HepG2 (cell line): ENCODE data around the gene TM2D1. TPM values are rescaled to one million over a fixed set of nuclear protein-coding genes. Genes with fewer than 3 reads are reported as not detected.

Source experiments
- ATAC-seq: fragments of 200-7000 bp; cut with Tn5 transposase; 3 replicates; pipeline ENCODE4 v1.9.1; 2020; ENCODE audit warnings: mild to moderate bottlenecking, moderate library complexity
- BruUV-seq: library from RNA; stranded (reverse); fragments of 400-500 nt; replicated peaks from 2 replicates; lab custom pipeline; 2021; lab: Mats Ljungman, UMichigan
- CTCF ChIA-PET: fragments of 300-600 bp; formaldehyde crosslinking; extraction: SDS; loops from one replicate; lab custom pipeline; 2021; ENCODE audit warnings: low total read pairs, inconsistent platforms, low intra/inter-chr PET ratio; lab: Yijun Ruan, JAX
- POLR2A ChIA-PET: fragments of 350-600 bp; sonication (Branson Sonifier 250); formaldehyde crosslinking; loops from one replicate; lab custom pipeline; 2020; ENCODE audit warnings: antibody characterized with exemption, inconsistent platforms; lab: Yijun Ruan, JAX
- DNase-seq: peaks from one replicate; pipeline ENCODE4 v3.0.0-alpha.2; 2015; ENCODE audit warnings: low spot score
- FAIRE-seq: peaks from 3 replicates; lab custom pipeline; 2011; peaks lifted over from hg19 to GRCh38; lab: Jason Lieb, UNC
- H2AFZ ChIP-seq: one replicate; pipeline ENCODE4 v1.6.1; 2011; ENCODE audit warnings: low read length, inconsistent platforms
- H3K27ac ChIP-seq: fragments of 300-600 bp; 3 replicates; pipeline ENCODE4 v1.8.0; 2011; ENCODE audit warnings: mixed run types, mild to moderate bottlenecking, mixed read lengths, low read length, inconsistent platforms; ENCODE audit not compliant: insufficient read depth; ENCODE audit errors: extremely low read length
- H3K27me3 ChIP-seq, 2 experiments: fragments of 200-600 bp in 1 of 2; 2 replicates in 1 of 2; 3 replicates in 1 of 2; pipeline versions ENCODE4 v1.6.0 to v1.8.0; 2011; ENCODE audit warnings: low read length in 2 of 2, mild to moderate bottlenecking in 2 of 2, moderate library complexity in 2 of 2, inconsistent platforms in 1 of 2; ENCODE audit not compliant: insufficient read depth in 2 of 2, control insufficient read depth in 1 of 2
- H3K36me3 ChIP-seq, 2 experiments: fragments of 200-600 bp in 1 of 2; replicated peaks in 1 of 2; 2 replicates in 1 of 2; 3 replicates in 1 of 2; pipeline versions ENCODE4 v1.5.1 to v1.8.0; 2011; ENCODE audit warnings: low read length in 2 of 2, inconsistent platforms in 1 of 2; ENCODE audit not compliant: insufficient read depth in 2 of 2, control insufficient read depth in 1 of 2
- H3K4me1 ChIP-seq: 2 replicates; pipeline ENCODE4 v1.5.1; 2012; ENCODE audit warnings: low read length, inconsistent platforms; ENCODE audit not compliant: insufficient read depth
- H3K4me2 ChIP-seq: 2 replicates; pipeline ENCODE4 v1.6.0; 2011; ENCODE audit warnings: low read depth, low read length, inconsistent platforms
- H3K4me3 ChIP-seq, 3 experiments: fragments of 200-600 bp in 1 of 3; sonication (generic), shearing (Covaris generic) in 1 of 3; replicated peaks in 1 of 3; 2 replicates each; pipeline ENCODE4 v1.5.1; 2011 to 2016; ENCODE audit warnings: low read length in 3 of 3, inconsistent platforms in 2 of 3, low read depth in 2 of 3, mild to moderate bottlenecking in 2 of 3, control low read depth in 1 of 3, mixed read lengths in 1 of 3; ENCODE audit not compliant: insufficient read depth in 1 of 3
- H3K79me2 ChIP-seq: one replicate; pipeline ENCODE4 v1.6.1; 2011; ENCODE audit warnings: low read length, inconsistent platforms; ENCODE audit not compliant: insufficient read depth
- H3K9ac ChIP-seq: 2 replicates; pipeline ENCODE4 v1.6.0; 2011; ENCODE audit warnings: mild to moderate bottlenecking, low read depth, low read length, inconsistent platforms; ENCODE audit not compliant: insufficient read depth
- H3K9me3 ChIP-seq: 2 replicates; pipeline ENCODE4 v1.5.1; 2012; ENCODE audit warnings: mild to moderate bottlenecking, low read length
- H4K20me1 ChIP-seq: 2 replicates; pipeline ENCODE4 v1.6.0; 2011; ENCODE audit warnings: inconsistent platforms, mild to moderate bottlenecking, low read length, moderate library complexity; ENCODE audit not compliant: insufficient read depth
- ATAD3A ChIP-seq: sonication (generic); formaldehyde crosslinking; IDR thresholded peaks from 2 replicates; pipeline ENCODE4 v1.4.0; 2020; ENCODE audit warnings: missing genetic modification reagents
- CREM ChIP-seq, 2 experiments: sonication (generic) in 1 of 2; formaldehyde crosslinking in 1 of 2; IDR thresholded peaks; 2 replicates each; pipeline versions ENCODE4 v1.4.0 to v1.6.1; 2016 to 2020; ENCODE audit warnings: antibody characterized with exemption in 1 of 2, mild to moderate bottlenecking in 1 of 2, missing genetic modification reagents in 1 of 2
- HNF4A ChIP-seq: sonication (generic); formaldehyde crosslinking; IDR thresholded peaks from 2 replicates; pipeline ENCODE4 v1.4.0; 2020; ENCODE audit warnings: missing genetic modification reagents
- KAT8 ChIP-seq: IDR thresholded peaks from 2 replicates; pipeline ENCODE4 v1.6.1; 2016; ENCODE audit warnings: missing genetic modification reagents, missing compliant biosample characterization
- KDM3A ChIP-seq: IDR thresholded peaks from 2 replicates; pipeline ENCODE4 v1.6.1; 2018; ENCODE audit warnings: low read depth, missing compliant biosample characterization
- MAFF ChIP-seq: IDR thresholded peaks from 2 replicates; pipeline ENCODE4 v1.6.1; 2011; ENCODE audit warnings: low read depth, low read length, improper control_type of control experiment
- MIXL1 ChIP-seq: IDR thresholded peaks from 2 replicates; pipeline ENCODE4 v1.6.1; 2016
- NCOR1 ChIP-seq: fragments of 200-600 bp; sonication (generic); IDR thresholded peaks from 2 replicates; pipeline ENCODE4 v1.7.0; 2017; ENCODE audit warnings: antibody characterized with exemption, low read length, borderline replicate concordance
- RCOR2 ChIP-seq: IDR thresholded peaks from 2 replicates; pipeline ENCODE4 v1.6.1; 2016; ENCODE audit warnings: missing biosample characterization, missing genetic modification reagents
- RXRB ChIP-seq: IDR thresholded peaks from 2 replicates; pipeline ENCODE4 v1.6.1; 2016; ENCODE audit warnings: borderline replicate concordance, missing genetic modification reagents, missing compliant biosample characterization
- TBX3 ChIP-seq: fragments of 450-650 bp; IDR thresholded peaks from 2 replicates; pipeline ENCODE4 v1.6.1; 2017; ENCODE audit warnings: antibody characterized with exemption, mild to moderate bottlenecking, inconsistent platforms, borderline replicate concordance
- ZNF225 ChIP-seq: sonication (generic); formaldehyde crosslinking; IDR thresholded peaks from 2 replicates; pipeline ENCODE4 v1.4.0; 2020; ENCODE audit warnings: mild to moderate bottlenecking, missing genetic modification reagents
- ZNF7 ChIP-seq: IDR thresholded peaks from 2 replicates; pipeline ENCODE4 v1.6.1; 2016; ENCODE audit warnings: missing biosample characterization, missing genetic modification reagents
- WGBS: methylation state at CpG from one replicate; pipeline ENCODE4 v1.1.6; 2017; ENCODE audit warnings: low lambda C conversion rate; 5-methylcytosine and 5-hydroxymethylcytosine counted together
- in situ Hi-C: cut with HindIII; loops from 2 replicates; pipeline ENCODE4 v1.10.0; 2017; ENCODE audit warnings: low pct_unique_long_range_greater_than_20kb; ENCODE audit not compliant: extremely low pct_ligation_motif_present
- intact Hi-C: fragments of 100-400 bp; cut with micrococcal nuclease; formaldehyde crosslinking; loops from one replicate; pipeline ENCODE4 v1.10.0; 2022; ENCODE audit not compliant: unreplicated experiment
- polyA plus RNA-seq, 8 experiments: library from polyadenylated mRNA; depleted of rRNA in 3 of 8; stranded (reverse) in 7 of 8; unstranded in 1 of 8; fragments of >200 nt; fragmentation: Illumina TruSeq in 4 of 8; extraction: Trizol in 4 of 8; gene quantifications; 2 replicates each; pipeline versions ENCODE4 v1.2.1 to v1.2.3, GENCODE V29; 2011 to 2016; ENCODE audit warnings: low read depth in 4 of 8, missing spikeins in 1 of 8, mixed read lengths in 1 of 8; ENCODE audit not compliant: insufficient read depth in 1 of 8
- total RNA-seq, 5 experiments: library from RNA; depleted of rRNA; stranded (reverse); fragments of >200 nt; fragmentation: Illumina TruSeq; extraction: Trizol; gene quantifications; 2 replicates each; pipeline ENCODE4 v1.2.3, GENCODE V29; 2016; ENCODE audit warnings: low read depth in 1 of 5
- TF ChIP-seq, protein P1 (sequence below), 2 experiments: sonication (generic) in 1 of 2; formaldehyde crosslinking in 1 of 2; IDR thresholded peaks; 2 replicates each; pipeline versions ENCODE4 v1.4.0 to v1.6.1; 2016 to 2020; ENCODE audit warnings: borderline replicate concordance in 1 of 2, low read depth in 1 of 2, mild to moderate bottlenecking in 1 of 2, missing genetic modification reagents in 1 of 2
- TF ChIP-seq, protein P2 (sequence below): sonication (generic); formaldehyde crosslinking; IDR thresholded peaks from 2 replicates; pipeline ENCODE4 v1.4.0; 2020; ENCODE audit warnings: missing genetic modification reagents, low read depth, mild to moderate bottlenecking, borderline replicate concordance
- TF ChIP-seq, protein P3 (sequence below): IDR thresholded peaks from 2 replicates; pipeline ENCODE4 v1.6.1; 2016; ENCODE audit warnings: mild to moderate bottlenecking
- TF ChIP-seq, protein P4 (sequence below): fragments of 450-650 bp; IDR thresholded peaks from 2 replicates; pipeline ENCODE4 v1.6.1; 2016

TM2D1 gene
- total and polyA plus RNA-seq, 2 of the 13 experiments (the other 11 are each of a cell fraction or from before 2014, with no cell fraction given), result 26.6 to 49.0 TPM

DNA sequence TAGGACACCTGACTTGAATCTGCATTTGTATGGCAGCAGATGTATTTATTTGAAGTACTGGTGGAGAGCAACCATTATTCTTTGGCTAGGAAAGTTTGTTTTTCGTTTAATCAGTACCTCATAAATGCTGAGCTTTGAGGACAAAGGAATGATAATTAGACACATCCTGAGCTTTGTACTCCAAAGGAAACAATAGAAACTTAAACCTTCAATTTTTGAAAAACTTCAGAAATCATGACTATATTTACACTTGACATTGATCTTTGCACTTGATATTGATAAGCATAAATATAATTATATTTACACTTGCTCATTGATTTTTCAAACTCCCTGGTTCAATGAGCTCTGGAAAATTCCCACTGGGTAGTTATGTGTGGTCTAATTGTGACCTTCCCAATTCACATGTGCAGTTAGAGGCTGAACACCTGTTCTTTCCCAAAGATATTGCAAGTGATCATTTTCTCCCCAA is 28.0 kb upstream of the TM2D1 start:
- in situ Hi-C loops (no loop called here), intact Hi-C loops (no loop called here)
- no TSS peak for BruUV-seq
- no peaks in the 10 kb centered on the region for H3K27me3 ChIP-seq
- FAIRE-seq (no peak), ATAC-seq (peak; percentile 80), DNase-seq (peak; percentile 41)
- H3K36me3 ChIP-seq, result no peaks in the 10 kb centered on the region
- H3K4me3 ChIP-seq, result no peak overlapping the region
- WGBS, result 35% methylated on average over 1 of the region's 1 CpG
- no peaks in the 10 kb centered on the region for H4K20me1 ChIP-seq
- CTCF ChIA-PET, result no interaction called here
- peak overlapping the region; percentile 44 for H3K27ac ChIP-seq
- no peak overlapping the region for H2AFZ ChIP-seq
- H3K79me2 ChIP-seq, result peaks cover 5% of the 10 kb centered on the region
- POLR2A ChIA-PET, result interaction anchor here (0.8 to 1.2 kb wide), 2 partner anchors 10 to 11 kb away, joined by 3 read pairs; partner anchors contain the start of gene PATJ
- H3K9me3 ChIP-seq, result no peaks in the 10 kb centered on the region
- no peak overlapping the region; the same call in 1 of the 2 replicates for H3K4me2 ChIP-seq
- H3K4me1 ChIP-seq, result peaks cover 38% of the 10 kb centered on the region
- H3K9ac ChIP-seq, result no peak overlapping the region
- TF ChIP-seq KDM3A (CRISPR knock-in tag) (no peak), TBX3 (peak; percentile 40; the same call in 1 of the 2 replicates), RCOR2 (CRISPR knock-in tag) (peak; percentile 49; the same call in 1 of the 2 replicates), MIXL1 (0 out of 2 replicates have a peak, but pooled peaks have one; percentile 49), HNF4A (CRISPR knock-in tag) (peak; percentile 59), MAFF (no peak), CREM (IDR thresholded peaks at IDR 0.05) (peak; percentile 53; the same call in 1 of the 2 replicates), CREM (CRISPR knock-in tag; IDR thresholded peaks at IDR 0.05) (no peak), ZNF225 (no peak), ZNF7 (no peak), KAT8 (peak; percentile 14; the same call in 1 of the 2 replicates), RXRB (no peak), NCOR1 (peak; percentile 50; the same call in 1 of the 2 replicates), ATAD3A (CRISPR knock-in tag) (no peak)
- TF ChIP-seq, protein P1, sequence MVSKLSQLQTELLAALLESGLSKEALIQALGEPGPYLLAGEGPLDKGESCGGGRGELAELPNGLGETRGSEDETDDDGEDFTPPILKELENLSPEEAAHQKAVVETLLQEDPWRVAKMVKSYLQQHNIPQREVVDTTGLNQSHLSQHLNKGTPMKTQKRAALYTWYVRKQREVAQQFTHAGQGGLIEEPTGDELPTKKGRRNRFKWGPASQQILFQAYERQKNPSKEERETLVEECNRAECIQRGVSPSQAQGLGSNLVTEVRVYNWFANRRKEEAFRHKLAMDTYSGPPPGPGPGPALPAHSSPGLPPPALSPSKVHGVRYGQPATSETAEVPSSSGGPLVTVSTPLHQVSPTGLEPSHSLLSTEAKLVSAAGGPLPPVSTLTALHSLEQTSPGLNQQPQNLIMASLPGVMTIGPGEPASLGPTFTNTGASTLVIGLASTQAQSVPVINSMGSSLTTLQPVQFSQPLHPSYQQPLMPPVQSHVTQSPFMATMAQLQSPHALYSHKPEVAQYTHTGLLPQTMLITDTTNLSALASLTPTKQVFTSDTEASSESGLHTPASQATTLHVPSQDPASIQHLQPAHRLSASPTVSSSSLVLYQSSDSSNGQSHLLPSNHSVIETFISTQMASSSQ (IDR thresholded peaks at IDR 0.05; ENCODE audit: low read depth), result no peak
- TF ChIP-seq, protein P1 (CRISPR knock-in tag; IDR thresholded peaks at IDR 0.05; ENCODE audit: borderline replicate concordance), result no peak; the same call in 1 of the 2 replicates
- TF ChIP-seq, protein P2, sequence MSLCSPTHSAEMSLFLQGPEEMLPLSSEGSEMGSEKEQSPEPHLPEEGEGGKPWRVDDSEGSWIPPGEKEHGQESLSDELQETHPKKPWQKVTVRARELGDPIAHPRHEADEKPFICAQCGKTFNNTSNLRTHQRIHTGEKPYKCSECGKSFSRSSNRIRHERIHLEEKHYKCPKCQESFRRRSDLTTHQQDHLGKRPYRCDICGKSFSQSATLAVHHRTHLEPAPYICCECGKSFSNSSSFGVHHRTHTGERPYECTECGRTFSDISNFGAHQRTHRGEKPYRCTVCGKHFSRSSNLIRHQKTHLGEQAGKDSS (CRISPR knock-in tag), result no peak
- TF ChIP-seq, protein P3, sequence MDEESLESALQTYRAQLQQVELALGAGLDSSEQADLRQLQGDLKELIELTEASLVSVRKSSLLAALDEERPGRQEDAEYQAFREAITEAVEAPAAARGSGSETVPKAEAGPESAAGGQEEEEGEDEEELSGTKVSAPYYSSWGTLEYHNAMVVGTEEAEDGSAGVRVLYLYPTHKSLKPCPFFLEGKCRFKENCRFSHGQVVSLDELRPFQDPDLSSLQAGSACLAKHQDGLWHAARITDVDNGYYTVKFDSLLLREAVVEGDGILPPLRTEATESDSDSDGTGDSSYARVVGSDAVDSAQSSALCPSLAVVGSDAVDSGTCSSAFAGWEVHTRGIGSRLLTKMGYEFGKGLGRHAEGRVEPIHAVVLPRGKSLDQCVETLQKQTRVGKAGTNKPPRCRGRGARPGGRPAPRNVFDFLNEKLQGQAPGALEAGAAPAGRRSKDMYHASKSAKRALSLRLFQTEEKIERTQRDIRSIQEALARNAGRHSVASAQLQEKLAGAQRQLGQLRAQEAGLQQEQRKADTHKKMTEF (CRISPR knock-in tag), result peak; percentile 54; the same call in 1 of the 2 replicates
- TF ChIP-seq, protein P4, sequence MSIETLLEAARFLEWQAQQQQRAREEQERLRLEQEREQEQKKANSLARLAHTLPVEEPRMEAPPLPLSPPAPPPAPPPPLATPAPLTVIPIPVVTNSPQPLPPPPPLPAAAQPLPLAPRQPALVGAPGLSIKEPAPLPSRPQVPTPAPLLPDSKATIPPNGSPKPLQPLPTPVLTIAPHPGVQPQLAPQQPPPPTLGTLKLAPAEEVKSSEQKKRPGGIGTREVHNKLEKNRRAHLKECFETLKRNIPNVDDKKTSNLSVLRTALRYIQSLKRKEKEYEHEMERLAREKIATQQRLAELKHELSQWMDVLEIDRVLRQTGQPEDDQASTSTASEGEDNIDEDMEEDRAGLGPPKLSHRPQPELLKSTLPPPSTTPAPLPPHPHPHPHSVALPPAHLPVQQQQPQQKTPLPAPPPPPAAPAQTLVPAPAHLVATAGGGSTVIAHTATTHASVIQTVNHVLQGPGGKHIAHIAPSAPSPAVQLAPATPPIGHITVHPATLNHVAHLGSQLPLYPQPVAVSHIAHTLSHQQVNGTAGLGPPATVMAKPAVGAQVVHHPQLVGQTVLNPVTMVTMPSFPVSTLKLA, result peak; percentile 70
